ENCODE results near the gene ARAP2. TPM values are rescaled to one million over a fixed set of nuclear protein-coding genes. Genes with fewer than 3 reads are reported as not detected.

The ARAP2 gene
- total RNA-seq, 1 experiment from 2014 or later = 13.6 TPM

GRCh38 chr4:36056136-36056535 lies 188.2 kb downstream of the ARAP2 start:
- no TSS peak for BruUV-seq (replicated peaks)
- TF ChIP-seq RAD21 (IDR thresholded peaks at IDR 0.05; ENCODE audit: low read depth) = no peak
- no peak for TF ChIP-seq POLR2A (IDR thresholded peaks at IDR 0.05; ENCODE audit: borderline replicate concordance, extremely low read depth, insufficient read depth, insufficient read length)
- no peak for TF ChIP-seq ZFX (IDR thresholded peaks at IDR 0.05)
- no peak for TF ChIP-seq EGR1 (IDR thresholded peaks at IDR 0.05; ENCODE audit: low read depth)
- no peak for TF ChIP-seq ATF3 (IDR thresholded peaks at IDR 0.05)
- Histone ChIP-seq H3K27ac (ENCODE audit: low read depth, low read length) (no peak overlapping the region), H3K4me3 (replicated peaks in 1 of 2; ENCODE audit: low read depth in 1 of 2, low read length in 2 of 2) (no peak overlapping the region), H3K4me2 (ENCODE audit: low read length) (no peak overlapping the region), H3K9me2 (ENCODE audit: insufficient read depth) (no peaks in the 10 kb centered on the region), H4K20me1 (ENCODE audit: insufficient read depth) (no peaks in the 10 kb centered on the region), H3K27me3 (ENCODE audit: insufficient read depth, low read length) (no peaks in the 10 kb centered on the region), H3K36me3 (ENCODE audit: control insufficient read depth in 1 of 2, insufficient read depth in 2 of 2, low read length in 2 of 2) (no peaks in the 10 kb centered on the region), H3K9me3 (ENCODE audit: control insufficient read depth in 1 of 2, insufficient read depth in 1 of 2, low read depth in 1 of 2, low read length in 2 of 2) (no peaks in the 10 kb centered on the region), H3K9ac (ENCODE audit: low read length) (no peak overlapping the region), H3K79me2 (ENCODE audit: insufficient read depth, low read length) (no peaks in the 10 kb centered on the region), H2AFZ (ENCODE audit: low read depth, low read length, poor library complexity, severe bottlenecking) (no peak overlapping the region), H3K4me1 (ENCODE audit: control insufficient read depth in 1 of 2, insufficient read depth in 2 of 2, low read length in 2 of 2) (no peaks in the 10 kb centered on the region)
- ATAC-seq (no peak), DNase-seq (ENCODE audit: low read depth, low spot score) (no peak)
- ChIA-PET CTCF (no interaction called here), RAD21 (ENCODE audit: low non-redundant PET in 1 of 2, low total read pairs in 2 of 2, uncharacterized antibody in 2 of 2, unreplicated experiment in 2 of 2) (no interaction called here), POLR2A (no interaction called here)
- intact Hi-C loops (cut with micrococcal nuclease) = no loop called here

- Histone ChIP-seq H3K4me1 (ENCODE audit: control insufficient read depth in 1 of 2, insufficient read depth in 2 of 2, low read length in 2 of 2) (no peaks in the 10 kb centered on the region), H4K20me1 (ENCODE audit: insufficient read depth) (no peaks in the 10 kb centered on the region), H3K4me3 (replicated peaks in 1 of 2; ENCODE audit: low read depth in 1 of 2, low read length in 2 of 2) (no peak overlapping the region), H2AFZ (ENCODE audit: low read depth, low read length, poor library complexity, severe bottlenecking) (no peak overlapping the region), H3K36me3 (ENCODE audit: control insufficient read depth in 1 of 2, insufficient read depth in 2 of 2, low read length in 2 of 2) (no peaks in the 10 kb centered on the region), H3K27ac (ENCODE audit: low read depth, low read length) (no peak overlapping the region), H3K9ac (ENCODE audit: low read length) (no peak overlapping the region), H3K27me3 (ENCODE audit: insufficient read depth, low read length) (no peaks in the 10 kb centered on the region), H3K9me3 (ENCODE audit: control insufficient read depth in 1 of 2, insufficient read depth in 1 of 2, low read depth in 1 of 2, low read length in 2 of 2) (no peaks in the 10 kb centered on the region), H3K9me2 (ENCODE audit: insufficient read depth) (no peaks in the 10 kb centered on the region), H3K79me2 (ENCODE audit: insufficient read depth, low read length) (no peaks in the 10 kb centered on the region), H3K4me2 (ENCODE audit: low read length) (no peak overlapping the region)
- ATAC-seq (no peak), DNase-seq (ENCODE audit: low read depth, low spot score) (no peak)
- ChIA-PET POLR2A (no interaction called here), CTCF (no interaction called here), RAD21 (ENCODE audit: low non-redundant PET in 1 of 2, low total read pairs in 2 of 2, uncharacterized antibody in 2 of 2, unreplicated experiment in 2 of 2) (no interaction called here)
- intact Hi-C loops (cut with micrococcal nuclease) = no loop called here
- no TSS peak for BruUV-seq (replicated peaks)
- TF ChIP-seq SIN3A (IDR thresholded peaks at IDR 0.05; ENCODE audit: low read depth) (no peak), POLR2AphosphoS5 (IDR thresholded peaks at IDR 0.05; ENCODE audit: low read depth, low read length) (no peak), EZH2phosphoT487 (IDR thresholded peaks at IDR 0.05; ENCODE audit: borderline replicate concordance) (no peak), CBX3 (IDR thresholded peaks at IDR 0.05; ENCODE audit: low read depth) (no peak), ATF3 (IDR thresholded peaks at IDR 0.05) (no peak), ZFX (IDR thresholded peaks at IDR 0.05) (no peak), SP1 (IDR thresholded peaks at IDR 0.05; ENCODE audit: low read depth) (no peak), POLR2A (IDR thresholded peaks at IDR 0.05; ENCODE audit: borderline replicate concordance, extremely low read depth, insufficient read depth, insufficient read length) (no peak), RAD21 (IDR thresholded peaks at IDR 0.05; ENCODE audit: low read depth) (no peak)
- TF ChIP-seq, protein P1, sequence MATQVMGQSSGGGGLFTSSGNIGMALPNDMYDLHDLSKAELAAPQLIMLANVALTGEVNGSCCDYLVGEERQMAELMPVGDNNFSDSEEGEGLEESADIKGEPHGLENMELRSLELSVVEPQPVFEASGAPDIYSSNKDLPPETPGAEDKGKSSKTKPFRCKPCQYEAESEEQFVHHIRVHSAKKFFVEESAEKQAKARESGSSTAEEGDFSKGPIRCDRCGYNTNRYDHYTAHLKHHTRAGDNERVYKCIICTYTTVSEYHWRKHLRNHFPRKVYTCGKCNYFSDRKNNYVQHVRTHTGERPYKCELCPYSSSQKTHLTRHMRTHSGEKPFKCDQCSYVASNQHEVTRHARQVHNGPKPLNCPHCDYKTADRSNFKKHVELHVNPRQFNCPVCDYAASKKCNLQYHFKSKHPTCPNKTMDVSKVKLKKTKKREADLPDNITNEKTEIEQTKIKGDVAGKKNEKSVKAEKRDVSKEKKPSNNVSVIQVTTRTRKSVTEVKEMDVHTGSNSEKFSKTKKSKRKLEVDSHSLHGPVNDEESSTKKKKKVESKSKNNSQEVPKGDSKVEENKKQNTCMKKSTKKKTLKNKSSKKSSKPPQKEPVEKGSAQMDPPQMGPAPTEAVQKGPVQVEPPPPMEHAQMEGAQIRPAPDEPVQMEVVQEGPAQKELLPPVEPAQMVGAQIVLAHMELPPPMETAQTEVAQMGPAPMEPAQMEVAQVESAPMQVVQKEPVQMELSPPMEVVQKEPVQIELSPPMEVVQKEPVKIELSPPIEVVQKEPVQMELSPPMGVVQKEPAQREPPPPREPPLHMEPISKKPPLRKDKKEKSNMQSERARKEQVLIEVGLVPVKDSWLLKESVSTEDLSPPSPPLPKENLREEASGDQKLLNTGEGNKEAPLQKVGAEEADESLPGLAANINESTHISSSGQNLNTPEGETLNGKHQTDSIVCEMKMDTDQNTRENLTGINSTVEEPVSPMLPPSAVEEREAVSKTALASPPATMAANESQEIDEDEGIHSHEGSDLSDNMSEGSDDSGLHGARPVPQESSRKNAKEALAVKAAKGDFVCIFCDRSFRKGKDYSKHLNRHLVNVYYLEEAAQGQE (IDR thresholded peaks at IDR 0.05; ENCODE audit: low read depth) = no peak
- TF ChIP-seq, protein P2, sequence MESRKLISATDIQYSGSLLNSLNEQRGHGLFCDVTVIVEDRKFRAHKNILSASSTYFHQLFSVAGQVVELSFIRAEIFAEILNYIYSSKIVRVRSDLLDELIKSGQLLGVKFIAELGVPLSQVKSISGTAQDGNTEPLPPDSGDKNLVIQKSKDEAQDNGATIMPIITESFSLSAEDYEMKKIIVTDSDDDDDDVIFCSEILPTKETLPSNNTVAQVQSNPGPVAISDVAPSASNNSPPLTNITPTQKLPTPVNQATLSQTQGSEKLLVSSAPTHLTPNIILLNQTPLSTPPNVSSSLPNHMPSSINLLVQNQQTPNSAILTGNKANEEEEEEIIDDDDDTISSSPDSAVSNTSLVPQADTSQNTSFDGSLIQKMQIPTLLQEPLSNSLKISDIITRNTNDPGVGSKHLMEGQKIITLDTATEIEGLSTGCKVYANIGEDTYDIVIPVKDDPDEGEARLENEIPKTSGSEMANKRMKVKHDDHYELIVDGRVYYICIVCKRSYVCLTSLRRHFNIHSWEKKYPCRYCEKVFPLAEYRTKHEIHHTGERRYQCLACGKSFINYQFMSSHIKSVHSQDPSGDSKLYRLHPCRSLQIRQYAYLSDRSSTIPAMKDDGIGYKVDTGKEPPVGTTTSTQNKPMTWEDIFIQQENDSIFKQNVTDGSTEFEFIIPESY (IDR thresholded peaks at IDR 0.05; ENCODE audit: extremely low read depth, insufficient replicate concordance, low read length) = no peak
These were observed 189.5 kb downstream of the ARAP2 start for GRCh38 chr4:36054694-36055422.

All from HCT116 (cell line).